A549 (cell line): Measurements from ENCODE around the gene GRM7. TPM values are rescaled to one million over a fixed set of nuclear protein-coding genes. Genes with fewer than 3 reads are reported as not detected.

Source experiments
- ATAC-seq, 2 experiments: fragments of 200-7000 bp in 1 of 2; fragments of >200 bp in 1 of 2; cut with Nextera tagmentation in 1 of 2; cut with Tn5 transposase in 1 of 2; 3 replicates each; pipeline versions ENCODE4 v1.8.0 to v1.9.1; 2018 to 2020; ENCODE audit warnings: mild to moderate bottlenecking in 1 of 2, moderate library complexity in 1 of 2
- CTCF ChIA-PET: fragments of 300-600 bp; sonication (Branson Sonifier 250); formaldehyde crosslinking; extraction: SDS; loops from one replicate; lab custom pipeline; 2021; ENCODE audit warnings: antibody characterized with exemption, inconsistent platforms; lab: Yijun Ruan, JAX
- POLR2A ChIA-PET: fragments of 350-600 bp; formaldehyde crosslinking; extraction: SDS; loops from one replicate; lab custom pipeline; 2021; ENCODE audit warnings: antibody characterized with exemption, inconsistent platforms; lab: Yijun Ruan, JAX
- DNase-seq, 2 experiments: peaks; one replicate each; pipeline versions ENCODE4 v3.0.0 to v3.0.0-alpha.2; 2011 to 2016; ENCODE audit warnings: low read depth in 1 of 2, low spot score in 1 of 2
- FAIRE-seq: peaks from 2 replicates; lab custom pipeline; 2011; peaks lifted over from hg19 to GRCh38; lab: Jason Lieb, UNC
- H3K27ac ChIP-seq, 2 experiments: fragments of >200 bp; sonication (Bioruptor Twin); formaldehyde crosslinking; 3 replicates each; pipeline ENCODE4 v1.5.1; 2016 to 2017
- H3K4me1 ChIP-seq: fragments of >200 bp; sonication (Bioruptor Twin); formaldehyde crosslinking; 3 replicates; pipeline ENCODE4 v1.6.1; 2016
- H3K4me2 ChIP-seq: fragments of >200 bp; sonication (Bioruptor Twin); formaldehyde crosslinking; 3 replicates; pipeline ENCODE4 v1.6.1; 2016
- H3K4me3 ChIP-seq: fragments of >200 bp; sonication (Bioruptor Twin); formaldehyde crosslinking; 3 replicates; pipeline ENCODE4 v1.5.1; 2016
- H3K9me3 ChIP-seq: fragments of >200 bp; sonication (Bioruptor Twin); formaldehyde crosslinking; 3 replicates; pipeline ENCODE4 v1.6.1; 2016
- CHD2 ChIP-seq: fragments of 150-350 bp; IDR thresholded peaks from 2 replicates; pipeline ENCODE4 v1.6.1; 2014; ENCODE audit warnings: low read length; ENCODE audit not compliant: partially characterized antibody
- CHD4 ChIP-seq: fragments of 200-600 bp; sonication (generic); IDR thresholded peaks from 2 replicates; pipeline ENCODE4 v1.6.1; 2016; ENCODE audit warnings: antibody characterized with exemption, mild to moderate bottlenecking, borderline replicate concordance
- CTCF ChIP-seq: fragments of >200 bp; sonication (Bioruptor Twin); formaldehyde crosslinking; IDR thresholded peaks from 3 replicates; pipeline ENCODE4 v1.5.1; 2016
- E2F6 ChIP-seq: IDR thresholded peaks from 2 replicates; pipeline ENCODE4 v1.6.1; 2012; ENCODE audit warnings: low read depth, borderline replicate concordance
- ELK1 ChIP-seq: fragments of 150-350 bp; IDR thresholded peaks from 2 replicates; pipeline ENCODE4 v1.6.1; 2014; ENCODE audit warnings: low read depth, mild to moderate bottlenecking, low read length
- FOSB ChIP-seq: fragments of 250-450 bp; sonication (Bioruptor Pico); IDR thresholded peaks from 2 replicates; pipeline ENCODE4 v1.5.0; 2020; ENCODE audit warnings: mild to moderate bottlenecking, moderate library complexity
- FOSL2 ChIP-seq, 2 experiments: fragments of 450-650 bp in 1 of 2; fragments of >200 bp in 1 of 2; sonication (Bioruptor Twin) in 1 of 2; formaldehyde crosslinking; IDR thresholded peaks; 2 replicates each; pipeline versions ENCODE4 v1.5.0 to v1.6.1; 2016 to 2020; ENCODE audit warnings: mild to moderate bottlenecking in 1 of 2, moderate library complexity in 1 of 2
- HDAC2 ChIP-seq: fragments of 200-600 bp; sonication (generic); IDR thresholded peaks from 2 replicates; pipeline ENCODE4 v1.6.1; 2016
- HOXA7 ChIP-seq: fragments of 250-450 bp; sonication (Bioruptor Pico); IDR thresholded peaks from 2 replicates; pipeline ENCODE4 v1.5.0; 2020; ENCODE audit warnings: mild to moderate bottlenecking, moderate library complexity
- MAX ChIP-seq: IDR thresholded peaks from 2 replicates; pipeline ENCODE4 v1.6.1; 2012
- NPAS2 ChIP-seq: fragments of 250-450 bp; sonication (Bioruptor Pico); IDR thresholded peaks from 2 replicates; pipeline ENCODE4 v1.8.0; 2022; ENCODE audit warnings: mild to moderate bottlenecking, moderate library complexity, borderline replicate concordance
- PBX3 ChIP-seq: IDR thresholded peaks from 2 replicates; pipeline ENCODE4 v1.6.1; 2012
- PHF8 ChIP-seq: fragments of 200-600 bp; sonication (generic); IDR thresholded peaks from 2 replicates; pipeline ENCODE4 v1.6.1; 2016; ENCODE audit warnings: low read depth, mild to moderate bottlenecking, antibody characterized with exemption, moderate library complexity, borderline replicate concordance
- REST ChIP-seq: fragments of 200-600 bp; sonication (generic); IDR thresholded peaks from 2 replicates; pipeline ENCODE4 v1.6.1; 2016; ENCODE audit warnings: antibody characterized with exemption, mild to moderate bottlenecking, moderate library complexity
- RFX5 ChIP-seq: fragments of 450-650 bp; IDR thresholded peaks from 2 replicates; pipeline ENCODE4 v1.7.1; 2014; ENCODE audit warnings: antibody characterized with exemption, mild to moderate bottlenecking, moderate library complexity
- SREBF2 ChIP-seq: fragments of 450-650 bp; IDR thresholded peaks from 2 replicates; pipeline ENCODE4 v1.6.1; 2014; ENCODE audit warnings: mild to moderate bottlenecking, moderate library complexity
- USF2 ChIP-seq: fragments of 450-650 bp; IDR thresholded peaks from 2 replicates; pipeline ENCODE4 v1.6.1; 2014; ENCODE audit warnings: antibody characterized with exemption
- ZFP36 ChIP-seq: fragments of 450-650 bp; IDR thresholded peaks from 2 replicates; pipeline ENCODE4 v1.6.1; 2014; ENCODE audit warnings: borderline replicate concordance; ENCODE audit not compliant: partially characterized antibody
- ZSCAN20 ChIP-seq: fragments of 250-450 bp; sonication (Bioruptor Pico); IDR thresholded peaks from 2 replicates; pipeline ENCODE4 v1.8.0; 2022; ENCODE audit warnings: mild to moderate bottlenecking, moderate library complexity
- WGBS: methylation state at CpG from one replicate; pipeline ENCODE4 v1.1.6; 2017; ENCODE audit errors: missing lambda C conversion rate; 5-methylcytosine and 5-hydroxymethylcytosine counted together
- polyA plus RNA-seq, 4 experiments: library from polyadenylated mRNA; depleted of rRNA in 3 of 4; stranded (reverse); fragments of >200 nt; fragmentation: RNase III in 1 of 4; extraction: RNeasy Plus Mini Kit Qiagen cat#74134 plus additional on column Dnase treatment in 1 of 4; gene quantifications; 2 replicates in 3 of 4; 3 replicates in 1 of 4; pipeline ENCODE4 v1.2.3, GENCODE V29; 2011 to 2017

Gene GRM7
- polyA plus RNA-seq, 2 of the 4 experiments (the other 2 are of a cell fraction): not detected

GRCh38 chr3:6825524-6825923 lies 35.4 kb upstream of the GRM7 start:
- no peak overlapping the region for H3K27ac ChIP-seq
- no peaks in the 10 kb centered on the region for H3K4me1 ChIP-seq
- POLR2A ChIA-PET: no interaction called here
- FAIRE-seq (no peak), ATAC-seq (no peak), DNase-seq (no peak)
- TF ChIP-seq SREBF2 (no peak), USF2 (no peak), ZFP36 (no peak)
- no peak overlapping the region for H3K4me2 ChIP-seq
- H3K9me3 ChIP-seq: no peaks in the 10 kb centered on the region
- 5% methylated on average over 1 of the region's 1 CpG for WGBS
- CTCF ChIA-PET: no interaction called here
- no peak overlapping the region for H3K4me3 ChIP-seq

GRCh38 chr3:6827453-6827852 lies 33.5 kb upstream of the GRM7 start:
- CTCF ChIA-PET: no interaction called here
- Histone ChIP-seq H3K9me3 (no peaks in the 10 kb centered on the region), H3K4me3 (no peak overlapping the region), H3K4me2 (no peak overlapping the region), H3K4me1 (no peaks in the 10 kb centered on the region), H3K27ac (no peak overlapping the region)
- POLR2A ChIA-PET: no interaction called here
- no peak for FAIRE-seq
- no peak for ATAC-seq
- TF ChIP-seq MAX (no peak), NPAS2 (no peak), E2F6 (no peak), ELK1 (no peak), REST (no peak)
- TF ChIP-seq, all 56 proteins: peak for 0
- DNase-seq: no peak
- 4% methylated on average over 6 of the region's 6 CpGs for WGBS

- FAIRE-seq (no peak), ATAC-seq (no peak), DNase-seq (no peak)
- Histone ChIP-seq H3K4me1 (no peaks in the 10 kb centered on the region), H3K4me2 (no peak overlapping the region), H3K4me3 (no peak overlapping the region), H3K9me3 (no peaks in the 10 kb centered on the region), H3K27ac (no peak overlapping the region)
- no peak for TF ChIP-seq FOSL2 (IDR thresholded peaks at IDR 0.05)
- no peak for TF ChIP-seq FOSL2 (CRISPR knock-in tag; IDR thresholded peaks at IDR 0.05)
- no peak for TF ChIP-seq ZFP36
- TF ChIP-seq CHD4: no peak
- no peak for TF ChIP-seq PBX3
- TF ChIP-seq ZSCAN20 (CRISPR knock-in tag): no peak
- TF ChIP-seq REST: no peak
- no peak for TF ChIP-seq HOXA7
- no peak for TF ChIP-seq CHD2
- no peak for TF ChIP-seq PHF8
- TF ChIP-seq HDAC2: no peak
- no peak for TF ChIP-seq FOSB (CRISPR knock-in tag)
- TF ChIP-seq CTCF: no peak
- TF ChIP-seq RFX5: no peak
- WGBS: 0% methylated on average over 1 of the region's 1 CpG
- ChIA-PET CTCF (no interaction called here), POLR2A (no interaction called here)
Observed at GRCh38 chr3:6844723-6845122, 16.2 kb upstream of the GRM7 start.
